GM19395 (cell line): ENCODE measurements around the gene OPN1SW.

Source experiments
- ATAC-seq: cut with Tn5 transposase; IDR thresholded peaks from one replicate; pipeline ENCODE4 v1.9.1; 2021; ENCODE audit warnings: mild to moderate bottlenecking, moderate library complexity; ENCODE audit not compliant: unreplicated experiment

Gene OPN1SW

DNA sequence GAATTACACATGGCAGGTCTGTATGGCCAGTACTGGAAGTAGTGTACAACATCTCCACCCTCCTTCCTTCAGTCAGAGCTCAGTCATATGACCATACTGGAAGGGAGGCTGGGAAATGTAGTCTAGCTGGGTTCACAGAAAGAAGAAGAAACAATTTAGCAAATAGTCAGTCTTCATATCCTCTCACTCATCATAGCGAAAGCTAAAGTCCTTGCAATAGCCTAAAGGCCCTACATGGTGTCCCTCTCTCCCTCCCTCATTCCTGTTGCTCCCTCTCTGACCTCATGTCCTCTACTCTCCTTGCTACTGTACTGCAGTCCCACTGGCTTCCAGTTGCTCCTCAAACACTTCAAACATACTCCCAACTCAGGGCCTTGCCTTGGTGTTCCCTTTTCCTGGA is 40.7 kb downstream of the OPN1SW start:
- ATAC-seq, result no peak

- ATAC-seq, result no peak
These were observed 42.3 kb downstream of the OPN1SW start for GRCh38 chr7:128733278-128733645.

- no peak for ATAC-seq
These were observed 42.9 kb downstream of the OPN1SW start for GRCh38 chr7:128732521-128733277.

DNA sequence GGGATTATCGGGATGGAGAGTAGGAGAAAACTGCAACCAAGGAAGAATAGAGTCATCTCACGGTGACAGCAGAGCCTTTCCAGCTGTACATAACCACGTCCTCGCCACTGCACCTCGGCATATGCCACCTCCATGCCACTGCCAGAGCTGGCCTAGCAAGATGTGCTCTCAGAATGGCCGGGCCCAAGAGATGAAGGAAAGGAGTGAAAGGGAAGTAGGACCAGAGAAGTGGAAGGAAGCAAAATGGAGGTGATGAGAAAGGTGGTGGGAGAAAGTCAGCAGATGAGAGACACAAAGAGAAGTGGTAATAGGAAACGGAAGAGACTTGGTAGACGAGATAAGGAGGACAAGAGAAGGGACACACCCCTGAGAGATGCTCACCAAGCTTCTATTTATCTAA is 44.4 kb downstream of the OPN1SW start:
- no peak for ATAC-seq

DNA sequence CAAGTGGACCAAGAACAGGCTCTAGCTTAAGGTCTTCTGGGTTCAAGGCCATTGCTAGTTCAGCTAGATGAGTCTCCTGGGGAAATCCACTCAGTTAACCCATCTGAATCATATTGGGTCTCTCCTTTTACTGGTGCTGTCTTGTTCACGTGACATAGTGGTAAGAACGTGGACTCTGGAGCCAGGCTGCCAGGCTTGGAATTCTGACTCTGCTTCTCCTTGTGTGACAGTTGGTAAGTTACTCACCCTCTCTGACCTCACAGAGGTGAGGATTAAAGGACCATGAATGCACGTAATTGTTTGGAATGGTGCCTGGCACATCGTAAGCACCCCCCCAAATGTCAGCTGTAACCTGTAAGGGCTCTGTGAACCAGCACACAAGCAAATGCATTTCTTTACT is 46.1 kb downstream of the OPN1SW start:
- ATAC-seq, result no peak

GRCh38 chr7:128728598-128728997 is 47.0 kb downstream of the OPN1SW start:
- no peak for ATAC-seq

DNA sequence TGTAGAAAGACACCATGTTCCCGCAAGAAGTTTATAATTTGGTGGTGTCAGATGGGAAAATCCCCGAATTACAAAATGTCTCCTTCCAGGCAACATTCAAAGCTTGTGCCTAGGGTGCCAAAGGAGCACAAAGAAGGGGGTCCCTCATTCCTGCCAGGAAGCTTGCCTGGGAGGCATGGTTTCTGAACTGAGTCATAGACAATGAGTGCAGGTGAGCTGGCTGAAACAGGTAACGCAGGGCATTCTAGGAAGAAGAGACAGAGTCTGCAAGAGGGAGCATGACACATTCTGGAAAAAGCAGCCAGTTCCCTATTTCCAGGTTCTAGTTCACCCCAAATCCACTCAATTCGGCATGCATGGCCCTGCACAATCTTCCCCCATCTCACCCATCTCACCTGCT is 48.4 kb downstream of the OPN1SW start:
- ATAC-seq, result no peak

GRCh38 chr7:128726737-128727072 is 48.9 kb downstream of the OPN1SW start:
- ATAC-seq, result no peak

DNA sequence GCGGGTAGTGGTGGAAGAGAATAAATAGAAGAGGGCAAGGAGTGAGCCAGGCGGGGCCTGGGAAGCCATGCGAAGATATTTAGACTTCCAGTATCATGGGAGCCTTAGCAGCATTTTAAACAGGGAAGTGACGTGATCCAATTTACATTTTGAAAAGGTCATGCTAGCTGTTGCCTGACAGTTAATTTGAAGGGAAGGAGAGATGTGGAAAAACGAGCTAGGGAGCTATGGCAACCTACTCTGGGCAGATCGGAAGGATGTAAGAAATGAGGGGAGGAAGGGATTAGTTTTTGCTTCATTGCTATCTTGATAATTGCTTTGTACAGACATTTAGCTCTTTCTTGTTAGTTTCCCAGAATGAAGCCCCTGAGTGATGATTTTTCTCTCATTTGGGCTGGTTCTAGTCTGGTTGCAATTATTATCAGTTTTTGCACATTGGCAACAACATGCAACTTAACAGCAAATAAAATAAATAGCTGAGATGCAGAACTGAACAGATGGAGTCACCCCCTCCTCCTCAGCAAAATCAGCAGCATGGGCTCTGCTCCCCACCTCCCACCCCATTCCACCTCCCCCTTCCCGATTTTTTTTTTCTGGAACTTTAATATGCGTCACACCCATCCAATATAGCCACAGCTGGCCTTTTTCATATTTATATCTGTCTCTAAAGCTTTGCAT is 49.4 kb downstream of the OPN1SW start:
- no peak for ATAC-seq

- ATAC-seq, result no peak
These were observed 50.1 kb downstream of the OPN1SW start for GRCh38 chr7:128725531-128725930.

GRCh38 chr7:128724743-128725142 is 50.9 kb downstream of the OPN1SW start:
- ATAC-seq, result no peak
